Mammary epithelial cell (primary cell): Measurements from ENCODE around the gene GUCD1.

Experiments used
- EZH2 ChIP-seq: IDR thresholded peaks from 2 replicates; pipeline ENCODE4 v1.6.1; 2012; ENCODE audit warnings: low read length, inconsistent platforms, borderline replicate concordance
- TF ChIP-seq, protein P1 (sequence below), 2 donors: IDR thresholded peaks in 1 of 2; conservative IDR thresholded peaks in 1 of 2; 2 replicates each; pipeline ENCODE4 v1.5.1; 2011 to 2012; ENCODE audit warnings: inconsistent platforms in 2 of 2, low read length in 2 of 2, mild to moderate bottlenecking in 2 of 2, control low read depth in 1 of 2, low read depth in 1 of 2; ENCODE audit not compliant: insufficient read depth in 1 of 2; ENCODE audit errors: extremely low read depth in 1 of 2

DNA sequence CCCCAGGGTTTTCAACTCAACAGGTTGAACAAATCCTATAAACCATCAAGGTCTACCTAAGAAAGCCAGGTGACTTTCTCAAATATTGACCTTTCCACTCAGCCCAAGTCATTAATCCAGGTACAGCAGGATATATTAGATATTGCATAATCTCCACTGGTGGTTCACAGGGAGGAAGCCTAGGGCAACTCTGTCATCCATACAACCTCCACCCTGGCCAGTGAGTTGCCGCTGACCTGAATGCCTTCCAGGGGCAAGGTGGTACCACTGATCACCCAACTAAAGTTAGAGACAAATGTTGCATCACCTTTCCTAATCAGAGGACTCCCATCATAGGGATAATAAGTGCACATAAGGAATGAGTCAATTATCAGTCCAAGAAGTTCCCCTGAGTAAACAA, 22.9 kb downstream of the GUCD1 start:
- TF ChIP-seq, protein P1, sequence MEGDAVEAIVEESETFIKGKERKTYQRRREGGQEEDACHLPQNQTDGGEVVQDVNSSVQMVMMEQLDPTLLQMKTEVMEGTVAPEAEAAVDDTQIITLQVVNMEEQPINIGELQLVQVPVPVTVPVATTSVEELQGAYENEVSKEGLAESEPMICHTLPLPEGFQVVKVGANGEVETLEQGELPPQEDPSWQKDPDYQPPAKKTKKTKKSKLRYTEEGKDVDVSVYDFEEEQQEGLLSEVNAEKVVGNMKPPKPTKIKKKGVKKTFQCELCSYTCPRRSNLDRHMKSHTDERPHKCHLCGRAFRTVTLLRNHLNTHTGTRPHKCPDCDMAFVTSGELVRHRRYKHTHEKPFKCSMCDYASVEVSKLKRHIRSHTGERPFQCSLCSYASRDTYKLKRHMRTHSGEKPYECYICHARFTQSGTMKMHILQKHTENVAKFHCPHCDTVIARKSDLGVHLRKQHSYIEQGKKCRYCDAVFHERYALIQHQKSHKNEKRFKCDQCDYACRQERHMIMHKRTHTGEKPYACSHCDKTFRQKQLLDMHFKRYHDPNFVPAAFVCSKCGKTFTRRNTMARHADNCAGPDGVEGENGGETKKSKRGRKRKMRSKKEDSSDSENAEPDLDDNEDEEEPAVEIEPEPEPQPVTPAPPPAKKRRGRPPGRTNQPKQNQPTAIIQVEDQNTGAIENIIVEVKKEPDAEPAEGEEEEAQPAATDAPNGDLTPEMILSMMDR (conservative IDR thresholded peaks at IDR 0.05 in 1 of 2, IDR thresholded peaks at IDR 0.05 in 1 of 2; ENCODE audit: extremely low read depth in 1 of 2, insufficient read depth in 1 of 2, low read depth in 1 of 2, low read length in 2 of 2), result no peak
- TF ChIP-seq EZH2, result no peak
